ENCODE measurements around the gene ZNF26.

Gene ZNF26

GRCh38 chr12:132940071-132940719, 46.0 kb upstream of the ZNF26 start:
- H3K18ac ChIP-seq (ENCODE audit: low read length): no peak overlapping the region
- no peak overlapping the region for H3K4me2 ChIP-seq (ENCODE audit: low read length)
- no peak for DNase-seq
- H3K9ac ChIP-seq (ENCODE audit: low read length): peak overlapping the region; percentile 67
- H3K4ac ChIP-seq (ENCODE audit: low read depth, low read length): no peak overlapping the region
- no CpG with 5 or more reads among the region's 15 CpGs for WGBS (ENCODE audit: extremely low coverage, insufficient coverage, insufficient read length)
- no peak overlapping the region for H2BK12ac ChIP-seq (ENCODE audit: low read length)
- no peak overlapping the region for H4K12ac ChIP-seq (ENCODE audit: low read depth, low read length)
- H3K79me1 ChIP-seq (ENCODE audit: low read length): no peaks in the 10 kb centered on the region
- no peaks in the 10 kb centered on the region for H3K79me2 ChIP-seq (ENCODE audit: control insufficient read depth, insufficient read depth, low read length, poor library complexity)
- H2BK120ac ChIP-seq (ENCODE audit: insufficient read depth, low read length, poor library complexity): no peak overlapping the region
- peaks cover 35% of the 10 kb centered on the region for H3K9me3 ChIP-seq (ENCODE audit: insufficient read depth, low read depth, low read length)
- no peak overlapping the region for H4K91ac ChIP-seq (ENCODE audit: low read depth, low read length)
- peaks cover 41 to 44% of the 10 kb centered on the region in 2 experiments for H3K36me3 ChIP-seq (ENCODE audit: control insufficient read depth in 1 of 2, insufficient read depth in 2 of 2, low read length in 2 of 2)
- no peak overlapping the region for H2BK5ac ChIP-seq (ENCODE audit: low read depth, low read length, poor library complexity)
- no peak overlapping the region for H4K8ac ChIP-seq (ENCODE audit: low read depth, low read length)
- no peaks in the 10 kb centered on the region for H3K4me1 ChIP-seq (ENCODE audit: control insufficient read depth in 1 of 2, insufficient read depth in 2 of 2, low read length in 2 of 2)
- H2AK5ac ChIP-seq (ENCODE audit: low read length): no peak overlapping the region
- H3K27me3 ChIP-seq (ENCODE audit: insufficient read depth, low read length): no peaks in the 10 kb centered on the region
- no peak overlapping the region for H2AFZ ChIP-seq (ENCODE audit: insufficient read depth, low read length, poor library complexity)
- no peak overlapping the region for H3K23ac ChIP-seq (ENCODE audit: low read length)
- H3K4me3 ChIP-seq (ENCODE audit: low read depth, low read length): peak overlapping the region; percentile 6
- H3K27ac ChIP-seq (ENCODE audit: low read depth, low read length): no peak overlapping the region
- H3K14ac ChIP-seq (ENCODE audit: low read length): no peak overlapping the region

DNA sequence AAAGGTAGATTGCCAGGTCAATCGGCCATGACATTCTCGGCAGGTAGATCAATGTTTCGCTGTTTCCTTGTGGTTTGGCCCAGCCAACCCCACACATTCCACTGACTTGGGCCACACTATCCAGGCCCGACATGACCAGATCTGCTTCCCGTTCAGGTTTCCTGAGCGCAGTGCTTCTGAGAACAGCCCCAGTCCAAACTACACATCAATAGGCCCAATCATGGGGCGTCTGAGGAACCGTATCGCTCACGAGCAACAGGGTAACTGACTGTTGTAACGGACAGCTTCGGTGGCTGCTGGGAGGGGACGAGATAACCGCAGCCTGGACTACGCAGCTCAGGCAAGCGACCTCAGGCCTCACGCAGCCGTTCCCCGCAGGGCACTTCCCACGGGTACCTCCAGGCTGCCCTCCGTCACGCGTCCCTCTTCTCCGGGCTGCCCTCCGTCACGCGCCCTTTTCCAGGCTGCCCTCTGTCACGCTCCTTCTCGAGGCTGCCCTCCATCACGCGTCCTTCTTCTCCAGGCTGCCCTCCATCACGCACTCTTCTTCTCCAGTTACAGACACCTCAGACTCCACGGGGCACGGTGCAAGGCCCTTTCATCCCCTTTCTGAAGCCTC, 44.7 kb upstream of the ZNF26 start:
- Histone ChIP-seq H3K4me3 (ENCODE audit: low read depth, low read length) (peak overlapping the region; percentile 27), H3K36me3 (ENCODE audit: control insufficient read depth in 1 of 2, insufficient read depth in 2 of 2, low read length in 2 of 2) (peaks cover 47 to 52% of the 10 kb centered on the region in 2 experiments), H3K14ac (ENCODE audit: low read length) (no peak overlapping the region), H3K9me3 (ENCODE audit: insufficient read depth, low read depth, low read length) (peaks cover 41% of the 10 kb centered on the region), H4K91ac (ENCODE audit: low read depth, low read length) (no peak overlapping the region), H2BK5ac (ENCODE audit: low read depth, low read length, poor library complexity) (no peak overlapping the region), H4K8ac (ENCODE audit: low read depth, low read length) (no peak overlapping the region), H3K4me1 (ENCODE audit: control insufficient read depth in 1 of 2, insufficient read depth in 2 of 2, low read length in 2 of 2) (no peaks in the 10 kb centered on the region), H3K27me3 (ENCODE audit: insufficient read depth, low read length) (no peaks in the 10 kb centered on the region), H3K79me2 (ENCODE audit: control insufficient read depth, insufficient read depth, low read length, poor library complexity) (no peaks in the 10 kb centered on the region), H3K18ac (ENCODE audit: low read length) (no peak overlapping the region), H3K23ac (ENCODE audit: low read length) (no peak overlapping the region), H3K4ac (ENCODE audit: low read depth, low read length) (no peak overlapping the region), H4K12ac (ENCODE audit: low read depth, low read length) (no peak overlapping the region), H2BK120ac (ENCODE audit: insufficient read depth, low read length, poor library complexity) (no peak overlapping the region), H3K4me2 (ENCODE audit: low read length) (no peak overlapping the region), H3K79me1 (ENCODE audit: low read length) (no peaks in the 10 kb centered on the region), H2AK5ac (ENCODE audit: low read length) (no peak overlapping the region), H3K9ac (ENCODE audit: low read length) (no peak overlapping the region), H2AFZ (ENCODE audit: insufficient read depth, low read length, poor library complexity) (no peak overlapping the region), H2BK12ac (ENCODE audit: low read length) (no peak overlapping the region), H3K27ac (ENCODE audit: low read depth, low read length) (no peak overlapping the region)
- WGBS (ENCODE audit: extremely low coverage, insufficient coverage, insufficient read length): no CpG with 5 or more reads among the region's 34 CpGs
- no peak for DNase-seq

GRCh38 chr12:132942611-132943010, 43.6 kb upstream of the ZNF26 start:
- no CpG with 5 or more reads among the region's 13 CpGs for WGBS (ENCODE audit: extremely low coverage, insufficient coverage, insufficient read length)

GRCh38 chr12:132945806-132946205, 40.4 kb upstream of the ZNF26 start:
- Histone ChIP-seq H4K8ac (ENCODE audit: low read depth, low read length) (no peak overlapping the region), H3K14ac (ENCODE audit: low read length) (no peak overlapping the region), H3K9ac (ENCODE audit: low read length) (no peak overlapping the region), H3K27ac (ENCODE audit: low read depth, low read length) (no peak overlapping the region), H2BK5ac (ENCODE audit: low read depth, low read length, poor library complexity) (no peak overlapping the region), H3K27me3 (ENCODE audit: insufficient read depth, low read length) (no peaks in the 10 kb centered on the region), H3K79me2 (ENCODE audit: control insufficient read depth, insufficient read depth, low read length, poor library complexity) (no peaks in the 10 kb centered on the region), H3K4me3 (ENCODE audit: low read depth, low read length) (no peak overlapping the region), H4K12ac (ENCODE audit: low read depth, low read length) (no peak overlapping the region), H3K9me3 (ENCODE audit: insufficient read depth, low read depth, low read length) (peaks cover 60% of the 10 kb centered on the region), H3K4ac (ENCODE audit: low read depth, low read length) (no peak overlapping the region), H2BK12ac (ENCODE audit: low read length) (no peak overlapping the region), H3K79me1 (ENCODE audit: low read length) (no peaks in the 10 kb centered on the region), H4K91ac (ENCODE audit: low read depth, low read length) (no peak overlapping the region), H2AK5ac (ENCODE audit: low read length) (no peak overlapping the region), H3K4me1 (ENCODE audit: control insufficient read depth in 1 of 2, insufficient read depth in 2 of 2, low read length in 2 of 2) (no peaks in the 10 kb centered on the region), H3K23ac (ENCODE audit: low read length) (no peak overlapping the region), H2AFZ (ENCODE audit: insufficient read depth, low read length, poor library complexity) (no peak overlapping the region), H3K18ac (ENCODE audit: low read length) (no peak overlapping the region), H3K36me3 (ENCODE audit: control insufficient read depth in 1 of 2, insufficient read depth in 2 of 2, low read length in 2 of 2) (peaks cover 51 to 60% of the 10 kb centered on the region in 2 experiments), H2BK120ac (ENCODE audit: insufficient read depth, low read length, poor library complexity) (no peak overlapping the region), H3K4me2 (ENCODE audit: low read length) (no peak overlapping the region)
- no CpG with 5 or more reads among the region's 9 CpGs for WGBS (ENCODE audit: extremely low coverage, insufficient coverage, insufficient read length)
- no peak for DNase-seq

More at GRCh38 chr12:132942611-132943010, 43.6 kb upstream of the ZNF26 start:
- Histone ChIP-seq H3K79me1 (ENCODE audit: low read length) (no peaks in the 10 kb centered on the region), H3K4me3 (ENCODE audit: low read depth, low read length) (no peak overlapping the region), H3K36me3 (ENCODE audit: control insufficient read depth in 1 of 2, insufficient read depth in 2 of 2, low read length in 2 of 2) (peaks cover 47 to 53% of the 10 kb centered on the region in 2 experiments), H4K91ac (ENCODE audit: low read depth, low read length) (no peak overlapping the region), H4K8ac (ENCODE audit: low read depth, low read length) (no peak overlapping the region), H2AK5ac (ENCODE audit: low read length) (no peak overlapping the region), H4K12ac (ENCODE audit: low read depth, low read length) (no peak overlapping the region), H3K4ac (ENCODE audit: low read depth, low read length) (no peak overlapping the region), H3K9ac (ENCODE audit: low read length) (no peak overlapping the region), H3K79me2 (ENCODE audit: control insufficient read depth, insufficient read depth, low read length, poor library complexity) (no peaks in the 10 kb centered on the region), H2BK5ac (ENCODE audit: low read depth, low read length, poor library complexity) (no peak overlapping the region), H3K23ac (ENCODE audit: low read length) (no peak overlapping the region), H3K9me3 (ENCODE audit: insufficient read depth, low read depth, low read length) (peaks cover 44% of the 10 kb centered on the region), H3K4me2 (ENCODE audit: low read length) (no peak overlapping the region), H2AFZ (ENCODE audit: insufficient read depth, low read length, poor library complexity) (no peak overlapping the region), H2BK12ac (ENCODE audit: low read length) (no peak overlapping the region), H3K18ac (ENCODE audit: low read length) (no peak overlapping the region), H2BK120ac (ENCODE audit: insufficient read depth, low read length, poor library complexity) (no peak overlapping the region), H3K14ac (ENCODE audit: low read length) (no peak overlapping the region), H3K27me3 (ENCODE audit: insufficient read depth, low read length) (no peaks in the 10 kb centered on the region), H3K4me1 (ENCODE audit: control insufficient read depth in 1 of 2, insufficient read depth in 2 of 2, low read length in 2 of 2) (no peaks in the 10 kb centered on the region), H3K27ac (ENCODE audit: low read depth, low read length) (no peak overlapping the region)
- DNase-seq: no peak

All from trophoblast cell (in vitro differentiated cells and primary cell).